B cell (primary cell): ENCODE results near the gene NHLRC1.

ENCODE experiments used
- CTCF ChIP-seq: fragments of 200-600 bp; IDR thresholded peaks from one replicate; pipeline ENCODE4 v1.8.0; 2022; ENCODE audit warnings: antibody characterized with exemption, mild to moderate bottlenecking
- EZH2 ChIP-seq: IDR thresholded peaks from 2 replicates; pipeline ENCODE4 v1.6.1; 2012; ENCODE audit warnings: borderline replicate concordance, low read depth, mild to moderate bottlenecking, moderate library complexity, low read length; ENCODE audit not compliant: insufficient read depth, poor library complexity, severe bottlenecking

GRCh38 chr6:18139935-18140621 lies 17.6 kb upstream of the NHLRC1 start:
- TF ChIP-seq CTCF (no peak), EZH2 (no peak)
